IMR-90 (cell line): Measurements from ENCODE around the gene TAF1. TPM values are rescaled to one million over a fixed set of nuclear protein-coding genes. Genes with fewer than 3 reads are reported as not detected.
A peak's percentile ranks its signal among the peaks of the same experiment; 100 is the strongest.

Experiments used
- ATAC-seq: fragments of 200-7000 bp; cut with Tn5 transposase; 2 replicates; pipeline ENCODE4 v1.9.1; 2020; ENCODE audit warnings: low read depth, mild to moderate bottlenecking, moderate library complexity
- BruUV-seq: library from RNA; stranded (reverse); fragments of 400-500 nt; replicated peaks from 2 replicates; lab custom pipeline; 2021; lab: Mats Ljungman, UMichigan
- CTCF ChIA-PET: fragments of 300-600 bp; formaldehyde crosslinking; extraction: SDS; loops from one replicate; lab custom pipeline; 2021; ENCODE audit warnings: antibody characterized with exemption; lab: Yijun Ruan, JAX
- POLR2A ChIA-PET: fragments of 300-600 bp; sonication (Branson Sonifier 250); formaldehyde crosslinking; loops from one replicate; lab custom pipeline; 2022; ENCODE audit warnings: antibody characterized with exemption; ENCODE audit not compliant: unreplicated experiment; lab: Charles Lee
- DNase-seq: peaks from one replicate; pipeline ENCODE4 v3.0.0; 2013
- H2AFZ ChIP-seq: replicated peaks from 2 replicates; pipeline ENCODE3; 2013; ENCODE audit warnings: low read length, mild to moderate bottlenecking; ENCODE audit not compliant: poor library complexity
- H2AK5ac ChIP-seq: 2 replicates; pipeline ENCODE4 v1.6.1; 2013; ENCODE audit warnings: low read depth, low read length, inconsistent platforms
- H2AK9ac ChIP-seq: replicated peaks from 2 replicates; pipeline ENCODE3; 2013; ENCODE audit warnings: mild to moderate bottlenecking, low read depth, low read length, moderate library complexity; ENCODE audit not compliant: poor library complexity
- H2BK120ac ChIP-seq: 2 replicates; pipeline ENCODE4 v1.6.1; 2013; ENCODE audit warnings: low read depth, low read length, inconsistent platforms
- H2BK15ac ChIP-seq: 3 replicates; pipeline ENCODE4 v1.6.1; 2013; ENCODE audit warnings: low read depth, low read length, inconsistent platforms
- H2BK20ac ChIP-seq: 2 replicates; pipeline ENCODE4 v1.6.1; 2013; ENCODE audit warnings: low read depth, mild to moderate bottlenecking, inconsistent platforms, low read length, moderate library complexity
- H2BK5ac ChIP-seq: 2 replicates; pipeline ENCODE4 v1.6.1; 2013; ENCODE audit warnings: mild to moderate bottlenecking, low read depth, low read length, inconsistent platforms; ENCODE audit not compliant: poor library complexity, severe bottlenecking
- H3K14ac ChIP-seq: replicated peaks from 2 replicates; pipeline ENCODE4 v1.6.1; 2013; ENCODE audit warnings: low read depth, low read length, inconsistent platforms
- H3K18ac ChIP-seq: 2 replicates; pipeline ENCODE4 v1.6.1; 2013; ENCODE audit warnings: low read depth, low read length, control low read depth
- H3K23ac ChIP-seq: 2 replicates; pipeline ENCODE4 v1.6.1; 2013; ENCODE audit warnings: low read depth, low read length, inconsistent platforms
- H3K27ac ChIP-seq: 2 replicates; pipeline ENCODE4 v1.5.1; 2013; ENCODE audit warnings: mild to moderate bottlenecking, control low read depth, low read length; ENCODE audit not compliant: insufficient read depth
- H3K27me3 ChIP-seq: 2 replicates; pipeline ENCODE4 v1.6.1; 2013; ENCODE audit warnings: low read length; ENCODE audit not compliant: control insufficient read depth, insufficient read depth
- H3K36me3 ChIP-seq: 2 replicates; pipeline ENCODE4 v1.6.1; 2013; ENCODE audit warnings: low read length, mixed read lengths; ENCODE audit not compliant: control insufficient read depth, insufficient read depth
- H3K4ac ChIP-seq: 2 replicates; pipeline ENCODE4 v1.6.1; 2013; ENCODE audit warnings: low read depth, low read length, inconsistent platforms
- H3K4me1 ChIP-seq: 2 replicates; pipeline ENCODE4 v1.6.1; 2013; ENCODE audit warnings: low read length, mixed read lengths; ENCODE audit not compliant: control insufficient read depth, insufficient read depth
- H3K4me2 ChIP-seq: 2 replicates; pipeline ENCODE4 v1.6.1; 2013; ENCODE audit warnings: low read depth, mild to moderate bottlenecking, control low read depth, low read length, moderate library complexity
- H3K4me3 ChIP-seq: 2 replicates; pipeline ENCODE4 v1.5.1; 2013; ENCODE audit warnings: low read depth, mild to moderate bottlenecking, control low read depth, low read length, moderate library complexity; ENCODE audit not compliant: insufficient read depth
- H3K56ac ChIP-seq: 2 replicates; pipeline ENCODE4 v1.6.1; 2013; ENCODE audit warnings: low read length, inconsistent platforms; ENCODE audit not compliant: insufficient read depth; ENCODE audit errors: extremely low read depth
- H3K79me1 ChIP-seq, 2 experiments: 2 replicates each; pipeline ENCODE4 v1.6.1; 2013; ENCODE audit warnings: low read length in 2 of 2, inconsistent platforms in 1 of 2, low read depth in 1 of 2
- H3K9ac ChIP-seq: 2 replicates; pipeline ENCODE4 v1.6.1; 2013; ENCODE audit warnings: low read depth, low read length, control low read depth
- H3K9me1 ChIP-seq: 2 replicates; pipeline ENCODE4 v1.6.1; 2013; ENCODE audit warnings: low read length, inconsistent platforms; ENCODE audit not compliant: insufficient read depth
- H3K9me3 ChIP-seq: 2 replicates; pipeline ENCODE4 v1.6.1; 2013; ENCODE audit warnings: low read length; ENCODE audit not compliant: control insufficient read depth, insufficient read depth
- H4K20me1 ChIP-seq: 2 replicates; pipeline ENCODE4 v1.6.1; 2013; ENCODE audit warnings: low read length, inconsistent platforms; ENCODE audit not compliant: insufficient read depth
- H4K5ac ChIP-seq: 2 replicates; pipeline ENCODE4 v1.6.1; 2013; ENCODE audit warnings: mild to moderate bottlenecking, low read depth, low read length, control low read depth
- H4K8ac ChIP-seq, 2 experiments: 2 replicates each; pipeline ENCODE4 v1.6.1; 2013; ENCODE audit warnings: low read depth in 2 of 2, low read length in 2 of 2, control low read depth in 1 of 2, inconsistent platforms in 1 of 2
- H4K91ac ChIP-seq: 2 replicates; pipeline ENCODE4 v1.6.1; 2013; ENCODE audit warnings: low read depth, low read length, inconsistent platforms; ENCODE audit not compliant: insufficient read depth
- BHLHE40 ChIP-seq: fragments of 150-350 bp; IDR thresholded peaks from 2 replicates; pipeline ENCODE4 v1.6.1; 2016; ENCODE audit warnings: mild to moderate bottlenecking, low read depth, low read length
- FOS ChIP-seq: fragments of 150-350 bp; IDR thresholded peaks from 2 replicates; pipeline ENCODE4 v1.6.1; 2016; ENCODE audit warnings: low read depth, low read length
- NFE2L2 ChIP-seq: fragments of 150-350 bp; IDR thresholded peaks from 2 replicates; pipeline ENCODE4 v1.6.1; 2016; ENCODE audit warnings: low read depth, mild to moderate bottlenecking, low read length
- WGBS, 2 experiments: methylation state at CpG; one replicate each; pipeline versions ENCODE4 v1.1.5 to v1.1.7; 2013; ENCODE audit warnings: missing lambda C conversion rate in 2 of 2; ENCODE audit not compliant: insufficient read length in 1 of 2; ENCODE audit errors: extremely low coverage in 2 of 2; 5-methylcytosine and 5-hydroxymethylcytosine counted together
- dilution Hi-C: fragments of 300-500 bp; cut with HindIII; formaldehyde crosslinking; loops from one replicate; pipeline ENCODE4 v1.14.3; 2018; ENCODE audit warnings: low sequenced_read_pairs; ENCODE audit not compliant: unreplicated experiment
- in situ Hi-C: fragments of 300-500 bp; cut with MboI; formaldehyde crosslinking; loops from 3 replicates; pipeline ENCODE4 v1.14.3; 2019; ENCODE audit warnings: low sequenced_read_pairs, inconsistent platforms, mixed read lengths
- intact Hi-C: fragments of 100-400 bp; cut with micrococcal nuclease; formaldehyde crosslinking; loops from 2 replicates; pipeline ENCODE4 v1.10.0; 2022
- polyA plus RNA-seq, 3 experiments: library from polyadenylated mRNA; depleted of rRNA; stranded (reverse); fragments of >200 nt; gene quantifications; 2 replicates each; pipeline ENCODE4 v1.2.3, GENCODE V29; 2012; ENCODE audit warnings: low replicate concordance in 1 of 3
- total RNA-seq: library from RNA; depleted of rRNA; stranded (reverse); fragments of >200 nt; gene quantifications from 2 replicates; pipeline ENCODE4 v1.2.3, GENCODE V29; 2012

Gene TAF1
- total and polyA plus RNA-seq, 2 of the 4 experiments (the other 2 are of a cell fraction): 15.7 to 25.5 TPM

- intact Hi-C loops (loop anchor here (5.0 kb wide), 1 partner anchor 78 kb away; the partner anchor contains the start of gene OGT), dilution Hi-C loops (no loop called here), in situ Hi-C loops (no loop called here)
- no peak overlapping the region for H3K18ac ChIP-seq
- no TSS peak for BruUV-seq
- no peaks in the 10 kb centered on the region for H3K9me3 ChIP-seq
- H3K36me3 ChIP-seq: peaks cover 21% of the 10 kb centered on the region
- no peaks in the 10 kb centered on the region for H3K79me1 ChIP-seq
- no peaks in the 10 kb centered on the region for H4K20me1 ChIP-seq
- no peak overlapping the region for H3K23ac ChIP-seq
- no peak overlapping the region for H3K4ac ChIP-seq
- ChIA-PET POLR2A (no interaction called here), CTCF (interaction anchor here (0.5 kb wide), 1 partner anchor 192 kb away, joined by 3 read pairs; no protein-coding TSS in a partner anchor)
- no peak overlapping the region for H2BK5ac ChIP-seq
- no peak overlapping the region for H3K27ac ChIP-seq
- no peak overlapping the region for H2AK5ac ChIP-seq
- no peak overlapping the region for H3K4me2 ChIP-seq
- no peak overlapping the region for H2BK120ac ChIP-seq
- H3K9me1 ChIP-seq: no peaks in the 10 kb centered on the region
- WGBS, 2 experiments: 20% methylated on average over 1 of the region's 3 CpGs; no CpG with 5 or more reads in 1 of the 2 experiments
- ATAC-seq (peak; percentile 85), DNase-seq (peak; percentile 42)
- H2BK15ac ChIP-seq: no peak overlapping the region
- H3K4me3 ChIP-seq: no peak overlapping the region
- no peak overlapping the region for H2AK9ac ChIP-seq
- no peak overlapping the region for H3K56ac ChIP-seq
- no peak overlapping the region for H3K9ac ChIP-seq
- no peak overlapping the region for H2BK20ac ChIP-seq
- peaks cover 3% of the 10 kb centered on the region; the same call in 1 of the 2 replicates for H3K27me3 ChIP-seq
- no peak overlapping the region for H2AFZ ChIP-seq
- no peak overlapping the region for H4K91ac ChIP-seq
- no peak overlapping the region for H4K5ac ChIP-seq
- no peak for TF ChIP-seq NFE2L2
- no peak for TF ChIP-seq BHLHE40
- TF ChIP-seq FOS: peak; percentile 33; the same call in 1 of the 2 replicates
- no peak overlapping the region for H4K8ac ChIP-seq
- no peaks in the 10 kb centered on the region; the same call in 1 of the 2 replicates for H3K4me1 ChIP-seq
- H3K14ac ChIP-seq: no peak overlapping the region
These were observed 88.1 kb downstream of the TAF1 start for GRCh38 chrX:71454222-71454621.
